VCaP (cell line): ENCODE data around the gene CNDP2.

Experiments
- H3K27ac ChIP-seq: fragments of 450-650 bp; 2 replicates; pipeline ENCODE4 v1.5.1; 2017
- CTCF ChIP-seq: fragments of 450-650 bp; conservative IDR thresholded peaks from 2 replicates; pipeline ENCODE4 v1.5.1; 2017; ENCODE audit warnings: mild to moderate bottlenecking, moderate library complexity

Gene CNDP2

GRCh38 chr18:74494514-74494913 lies 1.6 kb upstream of the CNDP2 start:
- no peak for TF ChIP-seq CTCF
- H3K27ac ChIP-seq = no peak overlapping the region

GRCh38 chr18:74496508-74497323 lies 553 bp downstream of the CNDP2 start:
- peak overlapping the region; percentile 88 for H3K27ac ChIP-seq
- no peak; the same call in 1 of the 2 replicates for TF ChIP-seq CTCF

- H3K27ac ChIP-seq = peak overlapping the region; percentile 88
- no peak for TF ChIP-seq CTCF
Observed at GRCh38 chr18:74497324-74497676, 1.1 kb downstream of the CNDP2 start.

GRCh38 chr18:74497778-74498177 lies 1.6 kb downstream of the CNDP2 start:
- peak overlapping the region; percentile 88 for H3K27ac ChIP-seq
- no peak for TF ChIP-seq CTCF

DNA sequence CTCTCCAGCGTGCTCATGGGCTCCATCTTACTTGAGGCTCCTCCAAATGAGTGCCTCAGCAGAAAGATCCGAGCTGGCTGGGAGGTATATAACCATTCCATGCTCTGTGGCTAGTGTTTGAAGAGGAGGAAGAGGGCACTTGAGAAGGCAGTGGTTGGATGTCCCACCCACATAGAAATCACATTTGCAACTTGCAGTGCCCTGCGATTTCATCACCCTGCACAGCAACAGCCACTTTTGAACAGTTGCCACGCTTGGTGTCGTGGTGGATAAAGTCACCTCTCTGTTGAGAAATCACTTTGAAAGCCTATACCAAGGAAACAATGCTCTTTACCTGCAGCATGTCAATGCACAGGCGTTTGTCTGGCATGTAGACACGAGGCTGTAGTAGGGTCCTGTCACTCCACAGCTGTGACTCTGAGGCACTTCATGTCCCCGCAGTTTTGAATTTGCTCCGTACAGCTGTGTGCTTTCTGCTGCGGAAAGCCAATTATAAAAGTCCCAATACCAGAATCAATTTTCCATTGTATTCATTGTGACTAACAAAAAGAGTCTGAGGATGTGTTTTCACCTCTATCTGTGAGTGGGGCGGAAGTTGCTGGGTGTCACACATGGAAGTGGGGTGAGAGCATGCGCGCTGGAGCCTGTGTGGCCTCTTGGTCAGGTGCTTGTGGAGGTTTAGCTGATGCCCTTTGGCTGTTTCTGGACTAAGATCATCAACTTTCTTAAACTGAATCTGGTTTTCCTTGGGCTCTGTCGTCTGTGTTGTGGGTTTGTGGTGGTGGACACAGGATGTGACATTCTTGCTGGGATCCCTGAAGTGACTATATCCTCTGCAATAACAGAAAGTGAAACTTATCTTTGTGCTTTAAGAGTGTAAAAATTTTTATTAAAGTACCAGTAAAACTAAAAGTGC lies 2.8 kb downstream of the CNDP2 start:
- H3K27ac ChIP-seq = peak overlapping the region; percentile 88
- no peak for TF ChIP-seq CTCF

DNA sequence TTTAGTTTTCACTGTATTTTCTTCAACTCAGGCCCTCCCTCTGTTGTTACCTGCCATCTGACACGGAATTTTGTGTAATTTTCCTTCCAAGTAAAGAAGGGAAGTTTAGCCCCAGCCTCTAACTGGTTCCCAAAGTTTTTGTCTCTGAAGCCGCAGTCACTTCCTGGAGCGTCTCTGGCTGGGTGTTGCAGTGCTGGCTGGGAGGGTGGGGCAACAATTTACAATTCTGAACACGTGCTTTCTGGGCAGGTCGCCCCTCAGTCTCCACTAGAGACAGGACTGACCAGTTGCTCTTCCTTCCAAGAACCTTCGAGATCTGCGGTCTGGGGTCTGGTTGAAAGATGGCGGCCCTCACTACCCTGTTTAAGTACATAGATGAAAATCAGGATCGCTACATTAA lies 3.5 kb downstream of the CNDP2 start:
- TF ChIP-seq CTCF = no peak
- peak overlapping the region; percentile 88 for H3K27ac ChIP-seq

- no peak for TF ChIP-seq CTCF
- H3K27ac ChIP-seq = peak overlapping the region; percentile 88
Observed at GRCh38 chr18:74500372-74500771, 4.2 kb downstream of the CNDP2 start.

DNA sequence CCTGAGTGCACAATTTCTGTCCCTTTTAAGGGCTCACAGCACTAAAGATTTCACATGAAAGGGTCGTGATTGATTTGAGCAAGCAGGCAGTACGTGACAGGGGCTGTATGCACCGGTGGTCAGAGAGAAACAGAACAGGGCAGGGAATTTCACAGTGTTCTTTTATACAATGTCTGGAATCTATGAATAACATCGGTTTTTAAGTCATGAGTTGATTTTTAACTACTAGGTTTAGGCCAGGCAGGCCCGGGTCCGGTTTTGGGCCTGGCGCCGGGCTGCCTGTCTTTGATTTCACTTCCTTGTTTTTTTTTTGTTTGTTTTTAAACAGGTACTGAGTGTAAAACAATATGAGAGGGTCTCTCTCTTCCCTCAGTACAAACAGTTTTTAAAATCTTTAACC lies 4.6 kb downstream of the CNDP2 start:
- H3K27ac ChIP-seq = peak overlapping the region; percentile 88
